A549 (cell line): ENCODE measurements around the gene SALL4.

Source experiments
- EHMT2 ChIP-seq: fragments of 200-600 bp; sonication (generic); IDR thresholded peaks from 2 replicates; pipeline ENCODE4 v1.6.1; 2016; ENCODE audit warnings: antibody characterized with exemption, low read depth, mild to moderate bottlenecking, moderate library complexity
- FOXS1 ChIP-seq: fragments of 250-450 bp; sonication (Bioruptor Pico); IDR thresholded peaks from 2 replicates; pipeline ENCODE4 v1.5.0; 2020; ENCODE audit warnings: mild to moderate bottlenecking, moderate library complexity
- MYC ChIP-seq: IDR thresholded peaks from 2 replicates; pipeline ENCODE4 v1.6.1; 2012; ENCODE audit warnings: mild to moderate bottlenecking, inconsistent platforms, low read length, improper control_type of control experiment, borderline replicate concordance
- NFE2L2 ChIP-seq: fragments of 150-350 bp; conservative IDR thresholded peaks from 2 replicates; pipeline ENCODE4 v1.6.1; 2014; ENCODE audit warnings: low read length
- POLR2A ChIP-seq: IDR thresholded peaks from 2 replicates; pipeline ENCODE4 v1.6.1; 2012; ENCODE audit warnings: mild to moderate bottlenecking, low read length
- RFX5 ChIP-seq: fragments of 450-650 bp; IDR thresholded peaks from 2 replicates; pipeline ENCODE4 v1.7.1; 2014; ENCODE audit warnings: antibody characterized with exemption, mild to moderate bottlenecking, moderate library complexity
- ZSCAN20 ChIP-seq: fragments of 250-450 bp; sonication (Bioruptor Pico); IDR thresholded peaks from 2 replicates; pipeline ENCODE4 v1.8.0; 2022; ENCODE audit warnings: mild to moderate bottlenecking, moderate library complexity
- TF ChIP-seq, protein P1 (sequence below): fragments of >200 bp; sonication (Bioruptor Twin); formaldehyde crosslinking; IDR thresholded peaks from 3 replicates; pipeline ENCODE4 v1.5.1; 2016
- TF ChIP-seq, protein P2 (sequence below): IDR thresholded peaks from 2 replicates; pipeline ENCODE4 v1.6.1; 2012

DNA sequence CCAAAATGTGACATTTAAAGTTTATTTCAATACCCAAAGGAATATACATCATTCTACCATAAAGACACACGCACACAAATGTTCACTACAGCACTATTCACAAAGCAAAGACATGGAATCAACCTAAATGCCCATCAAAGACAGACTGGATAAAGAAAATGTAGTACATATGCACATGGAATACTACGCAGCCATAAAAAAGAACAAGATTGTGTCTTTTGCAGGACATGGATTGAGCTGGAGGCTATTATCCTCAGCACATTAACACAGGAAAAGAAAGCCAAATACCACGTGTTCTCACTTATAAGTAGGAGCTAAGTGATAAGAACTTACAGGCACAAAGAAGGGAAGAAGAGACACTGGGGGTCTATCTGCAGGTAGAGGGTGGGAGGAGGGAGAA, 56.5 kb downstream of the SALL4 start:
- TF ChIP-seq, protein P1, sequence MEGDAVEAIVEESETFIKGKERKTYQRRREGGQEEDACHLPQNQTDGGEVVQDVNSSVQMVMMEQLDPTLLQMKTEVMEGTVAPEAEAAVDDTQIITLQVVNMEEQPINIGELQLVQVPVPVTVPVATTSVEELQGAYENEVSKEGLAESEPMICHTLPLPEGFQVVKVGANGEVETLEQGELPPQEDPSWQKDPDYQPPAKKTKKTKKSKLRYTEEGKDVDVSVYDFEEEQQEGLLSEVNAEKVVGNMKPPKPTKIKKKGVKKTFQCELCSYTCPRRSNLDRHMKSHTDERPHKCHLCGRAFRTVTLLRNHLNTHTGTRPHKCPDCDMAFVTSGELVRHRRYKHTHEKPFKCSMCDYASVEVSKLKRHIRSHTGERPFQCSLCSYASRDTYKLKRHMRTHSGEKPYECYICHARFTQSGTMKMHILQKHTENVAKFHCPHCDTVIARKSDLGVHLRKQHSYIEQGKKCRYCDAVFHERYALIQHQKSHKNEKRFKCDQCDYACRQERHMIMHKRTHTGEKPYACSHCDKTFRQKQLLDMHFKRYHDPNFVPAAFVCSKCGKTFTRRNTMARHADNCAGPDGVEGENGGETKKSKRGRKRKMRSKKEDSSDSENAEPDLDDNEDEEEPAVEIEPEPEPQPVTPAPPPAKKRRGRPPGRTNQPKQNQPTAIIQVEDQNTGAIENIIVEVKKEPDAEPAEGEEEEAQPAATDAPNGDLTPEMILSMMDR: no peak
- TF ChIP-seq MYC: no peak
- TF ChIP-seq, protein P2, sequence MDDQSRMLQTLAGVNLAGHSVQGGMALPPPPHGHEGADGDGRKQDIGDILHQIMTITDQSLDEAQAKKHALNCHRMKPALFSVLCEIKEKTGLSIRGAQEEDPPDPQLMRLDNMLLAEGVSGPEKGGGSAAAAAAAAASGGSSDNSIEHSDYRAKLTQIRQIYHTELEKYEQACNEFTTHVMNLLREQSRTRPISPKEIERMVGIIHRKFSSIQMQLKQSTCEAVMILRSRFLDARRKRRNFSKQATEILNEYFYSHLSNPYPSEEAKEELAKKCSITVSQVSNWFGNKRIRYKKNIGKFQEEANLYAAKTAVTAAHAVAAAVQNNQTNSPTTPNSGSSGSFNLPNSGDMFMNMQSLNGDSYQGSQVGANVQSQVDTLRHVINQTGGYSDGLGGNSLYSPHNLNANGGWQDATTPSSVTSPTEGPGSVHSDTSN: no peak
- TF ChIP-seq ZSCAN20 (CRISPR knock-in tag): no peak
- no peak for TF ChIP-seq RFX5
- TF ChIP-seq FOXS1: no peak
- TF ChIP-seq POLR2A: no peak
- no peak for TF ChIP-seq EHMT2
- TF ChIP-seq NFE2L2: no peak
